HS-5 (cell line): ENCODE data around the gene RBMS3.
A peak's percentile ranks its signal among the peaks of the same experiment; 100 is the strongest.
"Not testable (repeated sequence)": the region's sequence is repeated elsewhere in the genome, so short reads cannot be mapped to it uniquely, and the experiment has no call there.

Experiments used
- DNase-seq: peaks from one replicate; pipeline ENCODE4 v3.0.0-alpha.2; 2012; ENCODE audit warnings: low read depth

The RBMS3 gene

DNA sequence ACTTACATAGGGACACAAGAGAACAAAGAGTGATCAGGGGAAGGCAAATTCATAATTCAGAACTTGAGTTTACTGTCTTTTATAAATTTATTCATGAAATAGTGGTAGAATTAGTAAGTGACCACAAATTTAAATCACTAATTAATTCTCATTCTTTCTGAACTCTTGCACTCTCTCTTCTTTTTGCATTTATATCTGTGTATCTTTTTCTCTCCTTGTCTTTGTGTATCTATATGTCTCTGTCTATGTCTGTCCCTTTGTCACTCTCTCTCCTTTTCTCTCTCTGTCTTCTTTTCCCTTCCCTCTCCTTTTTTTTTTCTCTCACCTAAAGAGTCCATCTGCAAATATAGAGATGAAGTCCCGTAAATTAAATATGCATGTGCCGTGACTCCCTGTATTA, 31.5 kb downstream of the RBMS3 start:
- no peak for DNase-seq

DNA sequence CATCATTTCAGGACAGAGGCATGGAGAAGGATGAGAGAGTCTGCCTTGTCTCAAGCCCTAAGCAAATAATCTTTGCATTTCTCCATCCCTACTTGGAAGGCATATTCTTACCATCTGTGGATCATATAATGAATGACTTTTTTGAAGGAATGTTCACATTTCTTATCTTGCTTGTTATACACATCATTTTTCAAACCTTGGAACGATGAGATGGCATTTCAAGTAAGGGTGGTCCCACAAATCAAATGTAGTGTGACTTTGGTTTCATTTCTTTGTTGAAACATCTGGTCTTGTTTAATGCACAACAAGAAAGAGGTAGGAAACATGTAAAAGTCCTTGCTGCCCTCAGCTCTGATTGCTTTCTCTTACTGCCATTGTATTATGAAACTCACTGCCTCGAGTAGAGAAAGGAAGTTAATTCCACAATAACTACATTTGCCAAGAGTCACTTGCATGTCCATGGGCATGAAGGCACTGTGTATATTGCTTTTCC, 32.1 kb downstream of the RBMS3 start:
- DNase-seq, result no peak

DNA sequence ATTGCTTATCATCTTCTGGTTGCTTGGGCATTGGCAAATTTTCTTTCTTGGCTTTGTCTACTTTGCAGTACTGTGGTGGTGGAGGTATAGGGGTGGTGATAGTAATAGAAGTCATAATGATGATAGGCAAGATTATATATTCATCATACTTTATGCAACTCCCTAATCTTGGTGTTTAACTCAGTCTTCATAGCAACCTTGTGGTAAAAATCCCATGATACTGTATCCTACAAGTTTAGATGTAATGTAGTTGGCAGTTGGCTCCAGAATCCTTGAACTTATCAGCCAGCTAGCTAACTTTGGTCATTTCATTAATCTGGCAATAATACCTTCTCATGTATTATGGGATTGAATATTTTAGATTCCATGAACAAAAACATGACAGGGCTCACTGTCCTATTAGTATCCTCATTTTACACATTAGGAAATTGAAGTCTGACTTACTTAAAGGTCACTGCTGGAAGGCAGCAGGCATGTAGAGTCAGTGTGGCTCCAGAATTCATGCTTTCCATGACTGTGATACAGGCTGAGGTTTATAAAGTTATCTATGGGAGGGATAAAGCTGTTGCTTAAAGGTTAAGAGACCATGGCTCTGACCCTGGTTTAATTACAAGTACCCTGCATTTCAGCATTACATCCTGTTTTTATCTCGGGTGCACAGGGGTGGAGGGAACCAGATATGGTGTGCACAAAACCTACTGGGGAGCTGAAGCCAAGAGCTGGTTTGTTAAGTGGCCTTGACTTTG, 33.3 kb downstream of the RBMS3 start:
- no peak for DNase-seq

DNA sequence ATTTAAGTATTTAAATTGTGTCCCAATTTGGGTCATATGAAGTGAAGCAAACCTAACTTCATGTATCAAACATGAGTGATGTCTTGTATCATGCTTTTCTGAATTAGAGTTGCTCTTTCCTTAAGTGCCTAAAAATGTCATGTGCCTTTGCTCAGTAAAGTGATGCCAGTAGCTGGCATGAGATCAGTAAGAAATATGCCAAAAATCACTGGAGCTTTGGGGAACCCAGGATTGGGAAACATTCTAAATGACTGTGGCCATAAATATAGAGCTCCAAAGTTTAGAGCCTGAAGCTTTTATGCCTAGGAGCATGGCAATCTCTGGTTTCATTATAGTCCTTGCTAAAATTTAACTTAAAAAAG, 33.8 kb downstream of the RBMS3 start:
- DNase-seq, result no peak

DNA sequence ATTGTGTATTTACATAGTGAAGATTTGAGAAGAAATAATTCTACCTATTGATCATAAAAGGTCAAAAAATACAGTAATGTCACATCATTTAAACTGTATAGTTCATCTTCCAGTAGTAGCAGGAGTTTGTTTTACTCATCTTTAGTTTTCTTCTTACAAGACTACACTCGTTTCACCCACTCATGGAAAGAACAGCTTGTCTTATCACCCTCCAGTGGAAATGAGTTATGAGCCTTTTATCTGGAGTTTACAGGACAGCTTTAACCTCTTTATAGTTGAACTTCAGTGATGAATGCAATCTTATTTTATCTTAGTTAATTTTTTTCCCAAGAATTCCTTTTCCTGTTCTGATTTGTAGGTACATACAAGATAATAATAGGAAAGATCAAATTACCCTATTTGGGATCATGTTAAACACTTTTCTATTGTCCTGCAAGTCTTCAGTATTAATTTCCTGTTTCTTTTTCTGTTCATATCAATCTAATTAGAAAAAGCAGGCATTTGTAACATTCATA, 36.8 kb downstream of the RBMS3 start:
- no peak for DNase-seq

DNA sequence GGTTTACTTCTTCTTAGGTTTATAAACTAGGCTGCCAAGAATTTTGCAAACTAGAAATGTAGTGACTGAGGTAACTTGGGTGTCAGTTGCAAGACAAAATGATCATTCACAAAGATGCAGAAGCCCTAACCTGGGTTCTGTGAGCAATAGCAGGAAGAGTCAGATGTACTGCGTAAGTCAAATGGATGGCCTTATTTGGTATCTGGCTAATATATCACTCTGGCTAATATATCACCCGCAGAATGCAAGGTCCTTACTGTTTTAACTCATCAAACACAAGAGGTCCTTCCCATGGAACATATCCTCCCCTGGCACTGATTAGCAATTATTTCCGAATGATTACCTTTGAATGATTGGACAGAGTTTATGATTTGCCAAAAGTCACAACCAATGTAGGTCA, 37.4 kb downstream of the RBMS3 start:
- DNase-seq, result no peak

DNA sequence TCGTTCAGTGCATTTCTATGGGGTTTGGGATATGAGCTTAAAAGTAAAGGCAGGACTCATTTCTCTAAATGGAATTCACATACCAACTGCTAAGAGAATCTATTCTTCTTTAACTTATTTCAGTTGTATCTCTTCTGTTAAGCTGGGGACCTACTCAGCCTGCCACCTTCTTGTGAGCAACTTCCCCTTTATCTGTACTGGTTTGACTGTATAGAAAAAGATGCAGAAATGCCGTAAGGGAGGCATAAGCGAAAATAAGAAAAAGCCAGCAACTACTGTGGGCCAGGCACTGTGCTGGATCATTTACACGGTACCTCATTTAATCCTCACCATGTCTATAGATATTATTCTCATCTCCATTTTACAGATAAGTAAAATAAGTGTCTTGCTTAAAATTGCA, 38.4 kb downstream of the RBMS3 start:
- DNase-seq, result no peak

DNA sequence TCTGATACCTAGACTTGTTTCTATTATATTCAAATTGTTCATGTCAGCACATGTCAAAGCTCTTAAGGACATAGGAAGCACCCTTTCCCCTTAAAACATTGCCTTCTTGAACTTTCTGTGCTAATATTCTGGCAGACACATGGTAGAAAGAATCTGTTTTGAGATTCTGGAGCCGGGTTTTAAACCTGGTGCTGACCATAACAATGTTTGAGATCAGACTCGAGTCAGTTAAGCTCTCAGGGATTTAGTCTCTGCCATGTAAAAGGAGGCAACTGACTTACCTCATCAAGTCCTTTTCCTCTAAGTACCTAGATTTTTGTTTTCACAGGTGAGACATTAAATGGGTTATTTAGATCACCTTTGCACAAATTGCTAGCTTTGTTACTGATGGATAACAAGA, 38.9 kb downstream of the RBMS3 start:
- DNase-seq, result no peak

DNA sequence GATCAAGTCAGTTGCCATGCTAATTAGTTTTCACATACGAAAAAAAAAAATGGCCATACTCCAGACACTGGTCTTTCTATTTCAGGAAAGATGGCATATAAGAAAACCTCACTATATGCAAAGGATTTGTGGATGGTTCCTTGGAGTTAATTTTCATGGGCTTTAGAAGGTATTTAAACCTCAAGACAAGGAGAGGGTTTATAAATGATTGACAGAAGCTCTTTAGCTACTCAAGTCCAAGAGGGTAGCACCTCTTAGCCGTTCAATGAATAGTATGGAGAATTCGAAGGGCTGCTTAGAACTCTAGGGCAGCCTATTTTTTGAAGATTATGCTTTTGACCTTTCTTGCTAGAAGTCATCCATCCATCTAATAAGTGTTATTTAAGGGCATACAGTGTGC, 41.7 kb downstream of the RBMS3 start:
- no peak for DNase-seq

DNA sequence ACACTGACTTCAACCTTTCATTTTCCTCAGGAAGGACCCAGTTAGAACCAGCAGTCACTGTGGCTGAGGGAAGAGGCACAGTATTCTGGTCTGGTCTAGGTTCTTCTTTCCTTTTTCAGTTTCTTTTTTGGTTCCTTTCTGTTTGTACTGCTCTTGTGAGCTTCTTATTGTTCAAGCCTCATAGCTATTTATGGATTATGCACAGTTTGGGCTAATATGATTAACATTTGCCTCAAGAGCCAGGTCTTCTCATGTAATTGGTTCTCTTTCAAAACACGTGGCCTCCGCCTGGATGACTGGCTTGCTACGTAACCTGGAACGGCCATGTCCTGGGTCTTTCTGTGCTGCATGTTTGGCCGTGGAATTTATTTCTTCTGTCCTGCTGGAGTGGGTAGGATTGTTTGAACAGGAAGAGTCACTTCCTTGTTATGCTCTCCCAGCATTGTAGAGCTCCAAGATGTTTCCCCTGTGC, 43.3 kb downstream of the RBMS3 start:
- peak; percentile 64 for DNase-seq

DNA sequence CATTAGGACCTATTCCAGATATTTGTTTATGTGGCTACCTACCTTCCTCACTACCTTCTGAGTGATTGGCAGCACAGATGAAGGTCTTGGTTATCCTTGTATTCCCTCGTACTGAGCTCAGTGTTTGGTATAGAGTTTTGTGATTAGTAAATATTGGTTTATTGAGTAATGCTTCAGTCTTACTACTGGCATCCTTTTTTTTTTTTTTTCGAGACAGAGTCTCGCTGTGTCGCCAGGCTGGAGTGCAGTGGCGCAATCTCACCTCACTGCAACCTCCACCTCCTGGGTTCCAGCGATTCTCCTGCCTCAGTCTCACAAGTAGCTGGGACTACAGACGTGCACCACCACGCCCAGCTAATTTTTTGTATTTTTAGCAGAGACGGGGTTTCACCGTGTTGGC, 45.7 kb downstream of the RBMS3 start:
- DNase-seq, result not testable (repeated sequence)

DNA sequence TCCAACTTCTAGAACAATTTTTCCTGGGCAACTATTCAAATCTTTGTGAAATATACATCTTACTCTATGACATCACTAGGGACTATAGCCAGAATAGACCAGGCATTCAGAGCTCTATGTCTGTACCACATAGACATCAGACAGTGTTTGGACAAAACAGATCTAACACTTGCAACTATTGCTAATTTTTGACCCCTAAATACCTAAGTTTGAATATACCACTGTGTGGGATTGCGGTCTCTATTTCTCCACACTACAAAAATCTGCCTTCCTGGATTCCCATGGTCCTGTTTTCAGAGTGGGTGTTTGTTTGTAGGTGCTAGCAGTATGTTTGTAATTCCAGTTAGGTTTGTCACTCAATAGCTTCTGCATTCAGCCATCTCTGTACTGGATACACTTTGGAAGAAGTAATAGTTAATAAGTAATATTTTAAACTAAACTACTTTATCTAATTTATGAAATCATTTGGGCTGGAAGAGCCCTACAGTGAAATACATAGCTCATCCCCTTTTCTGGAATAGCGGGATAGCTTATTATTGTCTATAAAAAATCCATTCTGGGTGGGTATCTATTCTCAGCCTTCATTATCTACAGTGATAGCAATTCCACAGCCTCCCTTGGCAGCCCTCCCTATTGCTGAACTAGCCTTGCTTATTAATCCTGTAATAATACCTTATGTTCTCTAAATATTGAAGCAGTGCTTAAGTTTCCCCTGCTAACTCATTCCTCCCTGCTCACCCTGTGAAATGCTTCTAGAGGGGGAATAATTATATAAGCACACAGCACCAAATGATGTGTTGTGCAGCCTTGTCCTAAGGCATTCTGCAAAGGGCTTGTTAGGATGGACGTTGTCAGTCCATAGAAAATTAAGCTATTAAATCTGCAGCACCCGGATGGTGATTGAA, 49.4 kb downstream of the RBMS3 start:
- DNase-seq, result no peak

DNA sequence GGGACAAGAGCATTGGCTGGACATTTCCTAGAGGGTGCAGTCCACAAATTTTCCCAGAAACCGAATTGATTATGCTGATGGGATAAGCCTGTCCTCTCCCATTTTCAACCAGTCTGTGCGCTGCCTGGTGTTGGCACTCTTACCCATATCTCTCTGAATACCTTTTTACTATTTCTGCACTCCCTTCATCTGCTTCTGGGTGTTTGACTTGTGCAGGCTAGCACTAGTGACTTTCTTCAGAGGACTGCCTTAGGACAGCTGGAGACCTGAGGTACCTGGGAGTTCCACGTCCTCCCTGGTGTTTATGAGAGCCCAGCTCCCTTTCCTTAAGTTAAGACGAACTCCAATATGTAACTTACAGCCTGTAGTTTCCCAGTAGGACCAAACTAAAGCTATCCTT, 50.2 kb downstream of the RBMS3 start:
- no peak for DNase-seq

DNA sequence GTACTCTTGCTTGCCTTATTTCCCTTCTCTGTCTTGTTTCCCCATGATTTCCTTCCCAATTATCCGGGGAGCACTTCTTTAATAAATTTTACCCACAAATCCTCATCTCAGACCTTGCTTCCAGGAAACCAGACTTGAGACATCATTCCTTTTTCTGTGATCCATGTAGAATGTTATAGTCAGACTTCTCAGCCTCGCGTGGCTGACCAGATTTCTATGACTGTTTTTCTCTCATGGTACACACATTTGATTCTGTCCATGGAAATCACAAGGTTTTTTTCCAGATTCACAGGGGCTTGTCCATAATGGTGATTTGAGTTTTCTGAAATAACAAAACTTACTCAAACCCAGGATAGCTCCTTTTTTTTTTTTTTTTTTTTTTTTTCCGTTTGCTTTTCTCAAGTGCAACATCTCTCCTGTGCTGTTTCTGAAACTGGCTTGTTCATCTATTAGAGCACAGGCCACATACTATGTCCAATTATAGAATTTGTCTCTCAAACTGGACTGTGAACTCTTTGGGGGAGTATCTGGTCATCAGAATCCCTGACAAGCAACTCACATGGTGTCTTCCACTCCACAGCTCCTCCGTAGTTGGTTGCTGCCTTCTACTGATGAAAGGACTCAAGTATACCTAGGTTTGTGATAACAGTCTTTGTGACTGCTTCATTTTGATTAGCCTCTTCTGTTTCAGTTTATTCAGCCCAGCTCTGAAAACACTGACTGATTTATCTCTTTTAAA, 50.8 kb downstream of the RBMS3 start:
- no peak for DNase-seq

DNA sequence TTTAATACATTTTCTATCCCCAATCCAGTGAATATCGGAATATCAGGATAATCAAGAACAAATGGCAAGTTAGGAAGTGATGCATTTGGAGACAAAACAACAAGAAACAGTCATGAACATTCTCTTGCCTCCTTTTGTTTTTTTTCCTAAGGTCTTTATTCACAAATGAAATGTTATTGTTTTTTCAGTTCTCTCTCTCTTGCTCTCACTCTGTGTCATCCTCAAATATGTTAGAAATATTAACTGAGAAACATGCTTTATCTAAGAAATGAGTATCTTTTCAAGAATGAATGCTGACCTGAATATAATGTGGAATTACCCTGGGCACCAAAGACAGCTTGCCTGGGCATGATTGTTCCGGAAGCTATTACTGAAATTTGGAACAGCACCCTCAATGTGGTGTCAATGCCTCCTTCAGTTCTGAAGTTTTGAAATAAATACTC, 51.3 kb downstream of the RBMS3 start:
- no peak for DNase-seq

DNA sequence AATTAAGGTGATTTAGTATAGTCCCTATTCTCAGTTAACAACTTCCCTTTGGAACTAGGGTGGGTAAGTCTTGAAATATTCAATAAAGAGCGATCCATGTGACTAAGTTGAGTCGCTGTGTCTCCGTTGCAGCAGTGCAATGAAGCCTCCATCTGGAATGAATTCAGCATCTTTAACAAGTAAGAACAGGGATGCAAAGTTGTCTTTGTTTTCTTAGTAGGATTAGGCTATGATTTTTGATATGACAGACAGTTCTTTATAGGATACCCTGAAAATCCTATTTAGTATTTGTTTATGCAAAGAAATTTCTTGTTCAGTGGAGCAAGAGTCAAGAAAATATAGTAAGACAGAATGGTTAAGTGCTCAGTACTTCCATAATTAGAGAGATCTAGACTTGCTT, 52.7 kb downstream of the RBMS3 start:
- DNase-seq, result no peak

DNA sequence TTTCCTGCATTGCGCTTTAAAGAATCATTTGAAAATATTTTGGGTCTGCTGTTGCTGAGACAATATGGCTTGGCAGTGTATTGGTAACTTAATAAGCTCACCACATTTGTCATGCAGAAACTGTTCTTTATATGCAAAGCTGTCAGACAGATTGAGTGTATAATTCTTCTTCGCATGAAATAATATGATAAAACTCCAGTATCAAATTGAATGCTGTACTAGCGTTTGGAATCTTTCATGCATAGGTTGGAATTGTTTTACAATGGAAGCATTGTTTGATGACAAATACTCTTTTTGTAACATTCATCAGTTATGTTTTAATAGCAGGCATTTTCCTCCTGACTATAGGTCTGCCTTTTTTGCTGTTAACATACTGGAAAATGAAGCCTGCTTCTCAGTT, 53.8 kb downstream of the RBMS3 start:
- no peak for DNase-seq

DNA sequence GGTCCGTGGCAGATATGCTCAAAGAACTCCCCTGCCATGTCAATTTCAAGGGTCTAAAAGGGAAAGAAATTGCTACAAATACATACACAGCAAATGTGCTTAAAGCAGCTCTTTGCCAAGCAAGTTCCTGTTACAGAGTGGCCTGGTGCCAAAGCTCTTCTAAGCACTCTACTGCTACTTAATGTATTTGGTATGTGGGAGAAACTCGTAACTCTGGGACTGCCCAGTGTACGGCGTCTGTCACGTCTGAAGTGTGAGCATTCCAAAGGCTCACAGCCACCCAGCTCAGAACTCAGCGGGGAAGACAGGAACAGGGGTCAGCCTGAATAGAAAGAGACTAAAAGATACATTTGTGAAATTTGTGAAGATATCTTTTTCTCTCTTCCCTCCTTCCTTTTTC, 54.6 kb downstream of the RBMS3 start:
- DNase-seq, result peak; percentile 93

DNA sequence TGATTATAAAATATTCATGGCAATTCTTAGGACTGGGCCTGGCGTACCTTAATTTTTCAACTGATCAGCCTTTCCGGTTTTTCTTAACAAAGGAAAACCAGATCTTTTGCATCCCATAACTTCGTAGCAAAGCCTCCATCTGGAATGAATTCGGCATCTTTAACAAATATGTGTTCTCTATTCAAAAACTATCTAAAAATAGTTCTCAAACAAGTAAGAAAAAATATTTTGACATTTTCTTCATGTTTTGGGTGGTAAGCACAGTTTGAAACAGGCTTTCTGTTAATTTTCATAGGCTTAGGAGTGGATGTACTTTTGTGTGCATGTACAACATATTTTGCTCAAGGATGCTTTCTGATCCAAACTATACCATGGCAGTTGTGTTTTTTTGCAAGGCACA, 55.1 kb downstream of the RBMS3 start:
- DNase-seq, result no peak

DNA sequence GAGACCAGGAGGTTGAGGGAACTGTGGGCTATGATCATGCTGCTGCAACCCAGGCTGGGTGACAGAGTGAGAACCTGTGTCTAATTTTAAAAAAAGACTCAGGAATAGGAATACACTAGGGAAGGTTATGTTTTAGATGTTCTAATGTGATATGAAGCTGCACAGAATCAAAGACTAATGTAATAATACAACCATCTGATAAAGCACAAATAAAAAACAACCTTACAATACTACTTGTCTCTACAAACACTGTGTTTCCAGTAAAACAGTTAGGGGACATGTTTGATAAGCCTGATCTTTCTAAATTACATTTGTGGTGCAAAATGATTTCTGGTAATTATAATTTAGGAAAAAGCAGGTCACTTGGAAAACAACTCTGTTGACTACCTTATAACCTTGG, 56.7 kb downstream of the RBMS3 start:
- DNase-seq, result no peak

DNA sequence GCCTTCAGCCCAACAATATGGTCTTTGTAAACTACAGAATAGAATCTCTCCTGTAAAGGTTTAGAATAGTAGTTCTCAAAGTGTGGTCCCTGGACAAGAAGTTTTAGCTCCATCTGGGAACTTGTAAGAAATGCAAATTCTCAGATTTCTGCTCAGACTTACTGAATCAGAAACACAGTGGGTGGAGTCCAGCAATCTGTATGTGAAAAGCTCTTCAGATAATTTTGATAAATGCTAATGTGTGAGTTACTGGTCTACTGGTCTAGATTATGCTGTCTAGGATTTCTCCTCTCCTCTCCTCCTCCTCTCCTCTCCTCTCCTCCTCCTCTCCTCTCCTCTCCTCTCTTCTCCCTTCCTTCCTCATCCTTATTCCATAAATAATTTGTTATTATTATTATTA, 57.5 kb downstream of the RBMS3 start:
- no peak for DNase-seq
